GM10266 (cell line): ENCODE results near the gene VAT1L.

Experiments
- DNase-seq: peaks from one replicate; pipeline ENCODE4 v3.0.0; 2012; ENCODE audit errors: extremely low spot score
- CTCF ChIP-seq: IDR thresholded peaks from 2 replicates; pipeline ENCODE4 v1.5.1; 2012; ENCODE audit warnings: mild to moderate bottlenecking, low read depth; ENCODE audit not compliant: control insufficient read depth, insufficient read depth; ENCODE audit errors: missing control alignments

Gene VAT1L

GRCh38 chr16:77970371-77970770 is 182.0 kb downstream of the VAT1L start:
- TF ChIP-seq CTCF = no peak
- no peak for DNase-seq

- peak; percentile 52 for DNase-seq
- peak; percentile 74 for TF ChIP-seq CTCF
Measured at GRCh38 chr16:77971306-77972061, 183.1 kb downstream of the VAT1L start.

GRCh38 chr16:77972062-77972392 is 183.7 kb downstream of the VAT1L start:
- no peak for DNase-seq
- no peak for TF ChIP-seq CTCF

- no peak for TF ChIP-seq CTCF
- no peak for DNase-seq
Measured at GRCh38 chr16:77974883-77975282, 186.5 kb downstream of the VAT1L start.

- DNase-seq = no peak
- TF ChIP-seq CTCF = no peak
Measured at GRCh38 chr16:77975942-77976341, 187.6 kb downstream of the VAT1L start.

GRCh38 chr16:77977339-77977738 is 189.0 kb downstream of the VAT1L start:
- DNase-seq = no peak
- TF ChIP-seq CTCF = no peak

GRCh38 chr16:77985111-77985510 is 196.7 kb downstream of the VAT1L start:
- DNase-seq = no peak
- TF ChIP-seq CTCF = no peak
